Right ventricle myocardium inferior (tissue), 1 donor: ENCODE data around the gene TMC3. TPM values are rescaled to one million over a fixed set of nuclear protein-coding genes. Genes with fewer than 3 reads are reported as not detected.
"Not testable (repeated sequence)": the region's sequence is repeated elsewhere in the genome, so short reads cannot be mapped to it uniquely, and the experiment has no call there.

ENCODE experiments used
- ATAC-seq: fragments of 200-7000 bp; cut with Tn5 transposase; one replicate; pipeline ENCODE4 v1.9.1; 2020; ENCODE audit warnings: mild to moderate bottlenecking, moderate library complexity
- DNase-seq: peaks from one replicate; pipeline ENCODE4 v3.0.0; 2021; ENCODE audit errors: missing footprints
- intact Hi-C: fragments of 100-400 bp; cut with DNase I; formaldehyde crosslinking; loops from one replicate; pipeline ENCODE4 v1.11.0; 2022
- total RNA-seq: library from RNA; stranded (reverse); fragmentation: NEBNext Ultra II Directional; extraction: Animal tissue kit (Norgen Biotek cat#: 25700); gene quantifications from one replicate; pipeline ENCODE4 v1.2.1, GENCODE V29; 2021
- donor health status: DM: no; HTN: yes; CAD: no; lungs with severe emphysema.

TMC3 gene
- total RNA-seq, 1 donor from 2014 or later = not detected

DNA sequence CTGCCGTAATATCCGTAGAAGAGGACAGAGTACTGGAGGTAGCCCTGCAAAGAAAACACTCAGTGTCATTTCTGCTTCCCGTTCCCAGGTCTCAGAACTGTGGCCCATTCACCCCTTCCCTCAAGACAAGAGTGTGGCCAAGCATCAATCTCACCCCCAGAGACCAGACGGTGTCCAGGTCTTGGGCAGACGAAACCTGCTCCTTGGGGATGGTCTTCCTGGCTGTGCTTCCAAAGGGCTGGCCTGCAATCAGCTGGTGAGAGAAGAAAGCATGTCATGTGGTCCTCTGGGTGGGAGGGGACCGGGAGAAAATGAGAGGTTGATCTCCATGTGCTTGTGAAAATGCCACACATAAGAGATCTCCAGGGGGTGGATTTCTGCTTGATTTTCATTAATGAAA is 15.8 kb downstream of the TMC3 start:
- intact Hi-C loops = no loop called here
- ATAC-seq = no peak

GRCh38 chr15:81357180-81357686 is 16.8 kb downstream of the TMC3 start:
- ATAC-seq = no peak
- intact Hi-C loops = no loop called here

More for the DNA sequence above, 15.8 kb downstream of the TMC3 start:
- DNase-seq = no peak

DNA sequence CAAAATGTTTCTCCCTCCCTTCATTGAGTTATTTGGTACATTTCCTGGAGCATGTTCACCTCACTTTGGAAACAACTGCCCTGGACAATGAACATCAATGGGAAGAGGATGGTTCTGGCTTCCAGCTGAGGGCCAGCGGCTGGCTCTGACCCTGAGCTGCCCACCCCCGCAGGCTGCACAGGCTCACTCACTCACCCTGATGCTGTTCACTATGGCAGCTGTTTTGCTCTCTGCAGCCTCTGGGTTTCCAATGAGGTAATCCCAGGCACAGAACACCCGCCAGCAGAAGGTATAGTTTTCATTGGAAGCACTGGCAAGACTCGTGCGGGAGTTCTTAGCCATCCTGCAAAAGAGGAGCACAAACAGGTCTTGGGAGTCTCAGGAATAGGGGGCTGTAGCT is 17.8 kb downstream of the TMC3 start:
- intact Hi-C loops = no loop called here
- DNase-seq = no peak
- ATAC-seq = no peak

More at GRCh38 chr15:81357180-81357686, 16.8 kb downstream of the TMC3 start:
- no peak for DNase-seq

DNA sequence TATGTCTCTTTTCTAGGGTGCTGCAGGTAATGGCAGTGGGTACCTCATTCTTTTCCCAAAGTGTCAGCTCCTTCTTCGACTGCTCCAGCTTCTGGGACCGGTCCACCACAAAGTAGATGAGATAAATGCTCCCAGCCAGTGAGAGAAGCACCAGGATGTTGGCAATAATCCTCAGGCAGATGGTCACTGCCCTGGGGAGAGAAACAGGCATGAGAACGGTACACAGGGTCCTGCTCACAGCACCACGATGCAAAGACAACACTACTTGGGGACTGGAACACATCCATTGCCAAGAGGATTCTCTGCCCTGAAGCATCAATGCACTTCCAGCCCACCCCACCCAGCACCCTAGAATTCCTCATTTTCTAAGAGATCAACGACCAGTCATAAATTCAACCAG is 22.4 kb downstream of the TMC3 start:
- ATAC-seq = no peak
- intact Hi-C loops = no loop called here
- no peak for DNase-seq

DNA sequence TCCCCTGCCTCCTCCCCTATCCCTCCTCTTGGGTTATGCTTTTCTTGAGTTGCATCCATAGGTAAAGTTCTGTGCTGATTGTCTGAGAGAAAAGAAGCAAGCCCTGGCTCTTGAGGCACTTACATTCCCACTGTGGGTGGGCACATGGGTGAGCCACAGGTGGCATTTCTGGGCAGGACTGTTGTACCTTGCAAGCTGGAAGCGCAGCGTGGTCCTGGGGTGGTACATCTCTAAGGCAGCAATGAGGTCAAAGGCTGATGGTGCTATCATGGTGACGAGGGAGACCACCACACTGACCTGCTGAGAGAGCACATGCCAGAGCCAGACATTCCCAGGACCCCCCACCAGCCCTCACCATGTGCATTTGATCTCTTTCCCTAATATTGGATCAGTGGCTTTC is 24.7 kb downstream of the TMC3 start:
- intact Hi-C loops = loop anchor here (5.0 kb wide), 1 partner anchor 48 kb away; no protein-coding TSS in a partner anchor
- DNase-seq = no peak
- ATAC-seq = no peak

GRCh38 chr15:81348691-81349090 is 25.3 kb downstream of the TMC3 start:
- intact Hi-C loops = loop anchor here (5.0 kb wide), 1 partner anchor 49 kb away; no protein-coding TSS in a partner anchor
- DNase-seq, ATAC-seq: not testable (repeated sequence)

- no peak for ATAC-seq
- intact Hi-C loops = loop anchor here (5.0 kb wide), 1 partner anchor 49 kb away; no protein-coding TSS in a partner anchor
Observed at GRCh38 chr15:81347910-81348309, 26.1 kb downstream of the TMC3 start.

GRCh38 chr15:81346611-81347010 is 27.4 kb downstream of the TMC3 start:
- DNase-seq (no peak), ATAC-seq (no peak)
- intact Hi-C loops = loop anchor here (5.0 kb wide), 1 partner anchor 51 kb away; no protein-coding TSS in a partner anchor

More at GRCh38 chr15:81347910-81348309, 26.1 kb downstream of the TMC3 start:
- DNase-seq = no peak

GRCh38 chr15:81343371-81343770 is 30.6 kb downstream of the TMC3 start:
- DNase-seq = no peak
- no peak for ATAC-seq

GRCh38 chr15:81341351-81341750 is 32.7 kb downstream of the TMC3 start:
- DNase-seq = no peak
- intact Hi-C loops = no loop called here
- no peak for ATAC-seq

More at GRCh38 chr15:81343371-81343770, 30.6 kb downstream of the TMC3 start:
- intact Hi-C loops = no loop called here

DNA sequence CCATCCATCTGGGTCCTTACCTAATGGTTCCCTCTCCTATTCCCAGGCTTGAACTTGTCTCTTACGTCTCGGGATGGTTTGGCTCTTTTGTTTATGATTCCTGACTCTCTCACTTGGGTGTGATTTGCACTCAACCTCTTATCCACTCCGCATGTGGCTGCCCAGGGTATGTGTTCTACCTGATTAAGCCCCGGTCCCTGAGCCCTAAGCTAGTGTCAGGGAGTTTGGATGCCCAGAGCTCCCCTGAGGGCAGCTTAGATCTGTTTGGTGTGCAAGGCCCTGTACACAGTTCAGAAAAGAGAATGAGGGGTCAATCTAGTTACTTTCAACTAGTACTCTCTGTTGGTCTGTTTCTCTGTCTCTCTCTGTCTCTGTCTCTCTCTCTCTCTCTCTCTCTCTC is 34.2 kb downstream of the TMC3 start:
- no peak for DNase-seq
- intact Hi-C loops = loop anchor here (5.0 kb wide), 1 partner anchor 63 kb away; no protein-coding TSS in a partner anchor
- no peak for ATAC-seq

DNA sequence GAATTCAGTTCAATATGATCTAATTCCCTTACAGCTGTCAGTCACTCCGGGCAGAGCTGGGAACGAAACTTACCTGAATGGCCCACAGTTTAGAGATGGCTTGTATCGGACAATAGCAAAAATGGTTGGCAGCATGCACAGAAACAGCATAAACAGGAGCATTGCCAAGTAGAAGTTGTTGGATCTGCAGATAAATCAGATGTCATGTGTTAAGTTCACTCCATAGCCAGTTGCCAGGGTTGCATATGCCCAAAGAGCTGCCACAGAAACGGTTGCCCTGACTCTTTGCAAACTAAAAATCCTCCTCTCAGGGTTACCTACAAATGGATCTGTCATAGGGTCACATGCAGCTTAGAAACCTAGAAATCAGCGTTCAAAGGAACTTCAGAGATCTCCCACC is 34.7 kb downstream of the TMC3 start:
- DNase-seq = no peak
- intact Hi-C loops = loop anchor here (5.0 kb wide), 1 partner anchor 62 kb away; no protein-coding TSS in a partner anchor
- no peak for ATAC-seq

GRCh38 chr15:81338170-81339007 is 35.6 kb downstream of the TMC3 start:
- ATAC-seq = peak; percentile 84
- intact Hi-C loops = loop anchor here (5.0 kb wide), 1 partner anchor 61 kb away; no protein-coding TSS in a partner anchor
- no peak for DNase-seq

DNA sequence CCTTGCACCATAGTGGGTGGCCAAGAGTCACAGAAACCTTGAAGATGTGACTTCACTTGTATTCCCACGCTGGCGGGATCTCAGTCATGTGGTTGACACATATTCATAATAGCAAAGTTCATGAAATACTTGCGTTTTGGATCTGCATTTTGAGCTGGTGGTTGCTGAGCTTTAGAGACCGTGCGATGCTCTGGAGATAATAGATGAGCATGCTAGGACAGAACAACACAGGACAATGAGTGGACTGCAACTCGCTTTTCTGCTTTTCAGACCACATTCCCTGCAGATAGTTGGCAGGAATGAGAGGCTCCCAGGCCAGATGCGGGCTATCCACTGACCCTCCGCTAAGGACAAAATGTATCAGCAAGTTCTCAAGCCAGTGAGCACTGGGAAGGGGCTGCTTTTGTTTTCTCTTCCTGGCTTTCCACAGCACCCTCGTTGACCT is 36.3 kb downstream of the TMC3 start:
- no peak for DNase-seq
- intact Hi-C loops = loop anchor here (1.0 to 5.0 kb wide), 2 partner anchors 43 to 60 kb away; no protein-coding TSS in a partner anchor
- ATAC-seq = peak; percentile 51

GRCh38 chr15:81337241-81337640 is 36.8 kb downstream of the TMC3 start:
- ATAC-seq = no peak
- intact Hi-C loops = loop anchor here (1.0 to 5.0 kb wide), 2 partner anchors 43 to 60 kb away; no protein-coding TSS in a partner anchor
- DNase-seq = no peak

GRCh38 chr15:81336568-81336967 is 37.4 kb downstream of the TMC3 start:
- intact Hi-C loops = loop anchor here (5.0 kb wide), 1 partner anchor 59 kb away; no protein-coding TSS in a partner anchor
- no peak for ATAC-seq
- DNase-seq = no peak

DNA sequence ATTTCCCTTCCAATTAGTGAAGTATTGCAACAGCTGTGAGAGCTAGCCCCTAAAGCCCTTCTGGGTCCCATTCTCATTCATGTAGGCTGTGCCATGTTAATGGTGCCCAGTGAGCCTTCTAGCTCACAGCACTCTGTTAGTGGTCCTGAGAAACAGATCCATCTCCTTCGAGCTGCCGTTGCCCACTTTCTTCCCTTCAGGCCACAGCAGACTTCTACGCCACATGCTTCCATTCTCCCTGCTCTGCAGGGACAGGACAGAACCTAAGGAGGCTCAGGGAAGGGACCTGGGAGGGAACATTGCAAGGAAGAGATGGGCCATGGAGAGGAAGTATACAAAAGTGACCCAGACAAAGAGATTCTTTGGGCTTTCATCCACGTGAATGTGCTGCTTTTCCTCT is 38.4 kb downstream of the TMC3 start:
- intact Hi-C loops = loop anchor here (5.0 kb wide), 1 partner anchor 58 kb away; no protein-coding TSS in a partner anchor
- DNase-seq = no peak
- no peak for ATAC-seq

GRCh38 chr15:81334768-81335435 is 39.1 kb downstream of the TMC3 start:
- DNase-seq = no peak
- ATAC-seq = peak; percentile 53
- intact Hi-C loops = loop anchor here (5.0 kb wide), 1 partner anchor 58 kb away; no protein-coding TSS in a partner anchor

DNA sequence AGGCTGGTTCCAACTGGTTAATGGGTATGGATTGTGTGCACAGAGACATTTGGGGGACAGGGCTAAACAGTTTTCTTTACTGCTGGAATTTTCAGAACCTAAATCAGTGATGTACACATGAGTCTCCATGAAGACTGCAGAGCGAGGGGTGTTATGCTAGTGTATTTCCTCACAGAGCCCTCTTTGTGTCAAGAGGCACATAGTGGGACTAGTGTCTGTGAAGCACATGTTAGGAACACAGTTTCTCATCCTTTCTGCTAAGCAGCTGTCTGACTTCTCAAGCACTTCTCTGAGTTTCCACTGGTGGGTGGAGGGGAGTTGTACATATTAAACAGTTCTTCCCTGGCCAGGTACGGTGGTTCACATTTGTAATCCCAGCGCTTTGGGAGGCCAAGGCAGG is 40.6 kb downstream of the TMC3 start:
- no peak for ATAC-seq
- intact Hi-C loops = no loop called here
- no peak for DNase-seq
